GM19025 (cell line): ENCODE results near the gene SPRED3.

Experiments
- ATAC-seq: cut with Tn5 transposase; IDR thresholded peaks from one replicate; pipeline ENCODE4 v1.9.1; 2021; ENCODE audit warnings: mild to moderate bottlenecking, low read depth, moderate library complexity; ENCODE audit not compliant: unreplicated experiment

The SPRED3 gene

DNA sequence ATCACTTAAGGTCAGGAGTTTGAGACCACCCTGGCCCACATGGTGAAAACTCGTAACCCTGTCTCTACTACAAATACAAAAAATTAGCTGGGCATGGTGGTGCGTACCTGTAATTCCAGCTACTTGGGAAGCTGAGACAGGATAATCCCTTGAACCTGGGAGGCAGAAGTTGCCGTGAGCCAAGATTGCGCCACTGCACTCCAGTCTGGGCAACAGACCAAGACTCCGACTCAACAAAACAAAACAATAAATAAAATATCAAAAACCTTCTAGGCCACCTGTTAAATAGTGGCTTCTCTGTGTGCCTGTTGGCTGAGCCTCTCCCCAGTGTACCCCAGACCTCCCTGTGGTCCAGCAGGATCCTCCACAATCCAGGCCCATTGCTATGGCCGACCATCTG, 17.4 kb upstream of the SPRED3 start:
- ATAC-seq: no peak

DNA sequence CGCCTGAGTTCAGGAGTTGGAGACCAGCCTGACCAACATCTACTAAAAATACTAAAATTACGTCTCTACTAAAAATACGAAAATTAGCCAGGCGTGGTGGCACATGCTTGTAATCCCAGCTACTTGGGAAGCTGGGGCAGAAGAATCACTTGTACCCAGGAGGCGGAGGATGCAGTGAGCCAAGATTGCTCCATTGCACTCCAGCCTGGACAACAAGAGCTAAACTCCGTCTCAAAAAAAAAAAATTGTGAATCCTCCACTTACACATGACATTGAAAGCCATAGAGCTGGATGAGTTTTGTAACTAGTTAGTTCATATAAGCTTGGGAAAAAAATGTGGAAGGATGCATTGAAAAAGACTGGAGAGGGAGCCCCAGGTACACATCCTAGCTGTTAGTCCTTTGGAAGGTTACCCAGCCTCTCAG, 14.6 kb upstream of the SPRED3 start:
- ATAC-seq: no peak

DNA sequence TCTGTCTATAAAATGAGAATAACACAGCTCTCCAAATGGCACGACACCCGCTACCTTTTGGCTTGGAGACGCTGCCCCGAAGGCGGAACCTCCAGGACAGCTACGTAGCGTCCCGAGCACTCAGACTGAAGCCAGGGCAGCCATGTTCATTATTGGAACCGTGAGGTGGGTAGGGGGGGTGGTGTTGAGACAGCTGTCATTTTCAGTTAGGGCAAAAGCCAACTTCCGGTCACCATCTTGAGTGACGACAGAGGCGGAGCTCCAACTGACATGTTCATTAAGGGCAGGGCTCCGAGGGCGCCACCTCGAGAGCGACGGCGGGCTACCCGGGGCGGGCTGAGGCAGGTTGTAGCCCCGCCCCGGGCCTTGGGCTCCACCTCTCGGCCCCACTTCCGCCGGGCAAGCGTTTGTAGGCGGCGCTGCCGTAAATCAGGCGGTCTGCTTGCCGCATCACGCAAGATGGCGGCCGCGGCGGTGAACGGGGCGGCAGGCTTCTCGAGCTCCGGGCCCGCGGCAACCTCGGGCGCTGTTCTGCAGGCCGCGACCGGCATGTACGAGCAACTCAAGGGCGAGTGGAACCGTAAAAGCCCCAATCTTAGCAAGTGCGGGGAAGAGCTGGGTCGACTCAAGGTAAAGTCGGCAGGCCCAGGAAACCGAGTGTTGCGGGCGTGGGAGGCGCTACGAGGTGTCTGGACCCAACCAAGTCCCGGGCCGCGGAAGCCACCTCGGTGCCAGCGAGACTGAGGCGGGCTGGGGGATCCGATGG, 14.0 kb upstream of the SPRED3 start, which contains the start of gene PSMD8:
PSMD8 (plus strand) TSS at position 240 of the 766 bp plus-strand sequence; CDS start at position 271, 31 bp downstream.
- peak; percentile 93 for ATAC-seq

DNA sequence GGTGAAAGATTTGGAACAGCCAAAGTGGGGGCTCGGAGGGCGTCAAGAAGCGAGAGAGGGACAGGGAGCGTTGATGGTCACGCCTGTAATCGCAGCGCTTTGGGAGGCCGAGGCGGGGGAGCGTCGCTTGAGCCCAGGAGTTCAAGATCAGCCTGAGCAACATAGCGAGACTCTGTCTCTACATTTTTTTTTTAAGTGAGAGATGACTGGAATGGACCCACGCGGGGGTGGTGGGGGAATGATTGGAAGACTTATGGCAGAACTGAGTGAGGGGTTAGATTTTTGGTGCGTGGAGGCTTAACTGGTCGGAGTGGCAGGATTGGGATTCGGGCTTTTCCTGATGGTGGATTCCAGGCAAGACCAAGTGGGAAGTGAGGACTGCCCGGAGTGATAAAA, 13.4 kb upstream of the SPRED3 start:
- no peak for ATAC-seq

DNA sequence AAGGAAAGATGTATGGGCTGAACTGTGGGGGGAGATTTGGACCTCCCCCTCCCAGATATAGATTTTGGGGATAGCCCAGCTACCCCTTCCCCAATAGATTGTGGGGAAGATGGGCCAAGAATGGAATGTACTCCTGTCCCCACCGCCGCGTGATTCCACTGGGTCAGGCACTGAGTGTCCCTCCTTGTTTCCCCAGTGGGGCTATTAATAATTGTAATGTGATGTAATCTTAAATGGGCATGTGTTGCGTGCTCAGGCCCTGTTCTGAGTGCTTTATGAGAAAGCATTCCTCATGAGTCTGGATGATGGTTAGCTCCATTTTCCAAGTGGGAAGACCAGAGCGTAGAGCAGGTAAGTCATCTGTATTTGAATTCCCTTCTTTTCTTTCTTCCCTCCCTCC, 12.7 kb upstream of the SPRED3 start:
- ATAC-seq: no peak

DNA sequence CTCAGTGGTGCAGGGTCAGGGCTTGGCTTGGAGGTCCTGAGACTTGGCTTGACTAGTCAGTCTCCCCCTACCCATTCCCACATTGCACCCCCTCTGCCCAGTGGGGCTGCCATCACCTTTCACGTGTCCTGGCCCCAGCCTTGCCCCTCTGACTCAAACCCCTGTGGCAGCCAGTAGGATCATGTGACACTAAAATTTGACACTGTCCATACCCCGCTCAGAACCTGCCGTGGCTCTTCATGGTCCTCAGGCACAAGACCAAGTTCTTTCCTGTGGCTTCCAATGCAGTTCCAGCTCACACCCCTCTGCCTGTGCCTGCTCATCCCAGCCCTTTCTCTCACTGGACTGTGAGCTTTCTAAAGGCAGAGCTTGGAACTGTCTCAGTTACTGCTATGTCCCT, 11.9 kb upstream of the SPRED3 start:
- no peak for ATAC-seq

DNA sequence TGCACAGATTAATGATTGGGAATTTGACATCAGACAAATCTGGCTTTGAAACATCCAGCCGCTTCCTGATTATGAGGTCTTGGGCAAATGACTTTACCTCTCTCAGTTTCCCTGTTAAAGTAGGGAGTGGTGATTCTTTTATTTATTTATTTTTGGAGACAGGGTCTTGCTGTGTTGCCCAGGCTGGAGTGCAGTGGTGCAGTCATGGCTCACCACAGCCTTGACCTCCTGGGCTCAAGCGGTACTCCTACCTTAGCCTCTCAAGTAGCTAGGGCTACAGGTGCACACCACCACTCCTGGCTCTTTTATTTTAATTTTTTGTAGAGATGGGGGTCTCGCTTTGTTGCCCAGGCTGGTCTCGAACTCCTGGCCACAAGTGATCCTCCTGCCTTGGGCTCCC, 11.4 kb upstream of the SPRED3 start:
- no peak for ATAC-seq

DNA sequence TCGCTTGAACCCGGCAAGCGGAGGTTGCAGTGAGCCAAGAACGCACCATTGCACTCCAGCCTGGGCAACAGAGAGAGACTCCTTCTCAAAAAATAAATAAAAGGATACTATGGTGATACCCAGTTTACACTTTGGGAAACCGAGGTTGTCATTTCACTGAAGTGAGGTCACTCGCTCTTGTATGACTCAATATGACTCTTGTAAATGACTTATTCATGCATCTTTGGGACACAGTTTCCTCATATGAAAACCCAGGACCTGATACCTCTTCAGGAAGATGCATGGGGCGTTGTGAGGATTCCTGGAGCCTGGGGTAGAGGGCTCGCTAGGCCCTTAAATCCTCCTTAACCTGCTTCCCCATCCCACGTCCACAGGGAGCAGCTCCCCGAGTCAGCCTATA, 9.6 kb upstream of the SPRED3 start:
- no peak for ATAC-seq

DNA sequence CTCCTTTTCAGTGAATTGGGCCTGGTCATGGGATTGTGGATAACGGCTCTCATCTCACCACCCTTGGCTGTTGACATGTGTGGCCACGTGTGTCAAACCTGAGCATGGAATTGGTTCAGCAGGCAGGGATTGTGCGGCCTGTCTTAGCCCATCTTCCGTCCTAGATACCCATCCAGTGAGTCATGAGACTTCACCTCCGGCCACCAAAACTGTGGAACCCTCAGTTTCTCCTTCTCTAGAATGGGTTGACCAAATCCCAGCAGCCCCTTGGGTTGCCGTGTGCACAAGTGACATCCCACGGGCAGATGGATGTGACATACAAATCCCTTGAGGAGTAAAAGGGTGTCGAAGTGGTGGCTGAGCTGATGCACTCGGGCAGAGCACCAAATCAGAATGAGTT, 7.4 kb upstream of the SPRED3 start:
- ATAC-seq: no peak

DNA sequence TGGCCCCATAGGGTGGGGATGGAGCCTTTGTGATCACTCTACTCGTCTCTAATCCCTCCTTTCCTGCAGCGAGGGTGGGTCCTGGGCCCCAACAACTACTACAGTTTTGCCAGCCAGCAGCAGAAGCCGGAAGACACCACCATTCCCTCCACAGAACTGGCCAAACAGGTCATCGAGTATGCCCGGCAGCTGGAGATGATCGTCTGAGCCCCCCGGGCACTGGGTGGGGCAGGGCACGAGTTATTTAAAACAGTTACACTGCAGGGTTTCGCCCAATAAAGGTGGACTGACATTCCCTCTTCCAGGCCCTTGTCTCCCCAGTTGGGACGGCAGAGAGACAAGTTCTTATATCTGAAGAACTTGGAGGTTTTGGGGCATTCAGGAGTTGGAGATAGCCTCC, 5.3 kb upstream of the SPRED3 start:
- ATAC-seq: no peak

DNA sequence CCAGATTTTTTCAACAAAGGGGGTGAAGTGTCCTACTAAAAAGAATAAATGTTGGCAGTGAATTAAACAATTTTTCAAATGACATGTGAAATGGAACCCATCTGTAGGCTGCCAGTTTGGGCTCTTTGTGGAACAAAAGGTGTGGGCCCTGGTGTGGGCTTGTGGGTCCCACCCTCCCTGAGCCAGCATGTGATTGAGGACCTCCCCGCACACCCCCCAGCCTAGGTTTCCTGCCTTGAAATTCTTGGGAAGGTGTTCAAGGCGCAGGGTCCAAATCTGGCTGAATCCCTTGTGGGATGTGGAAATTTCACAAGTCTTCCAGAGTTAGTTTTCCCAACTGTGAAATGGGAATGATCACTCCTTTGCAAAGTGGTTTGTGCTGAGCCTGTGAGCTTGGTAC, 4.8 kb upstream of the SPRED3 start:
- no peak for ATAC-seq

DNA sequence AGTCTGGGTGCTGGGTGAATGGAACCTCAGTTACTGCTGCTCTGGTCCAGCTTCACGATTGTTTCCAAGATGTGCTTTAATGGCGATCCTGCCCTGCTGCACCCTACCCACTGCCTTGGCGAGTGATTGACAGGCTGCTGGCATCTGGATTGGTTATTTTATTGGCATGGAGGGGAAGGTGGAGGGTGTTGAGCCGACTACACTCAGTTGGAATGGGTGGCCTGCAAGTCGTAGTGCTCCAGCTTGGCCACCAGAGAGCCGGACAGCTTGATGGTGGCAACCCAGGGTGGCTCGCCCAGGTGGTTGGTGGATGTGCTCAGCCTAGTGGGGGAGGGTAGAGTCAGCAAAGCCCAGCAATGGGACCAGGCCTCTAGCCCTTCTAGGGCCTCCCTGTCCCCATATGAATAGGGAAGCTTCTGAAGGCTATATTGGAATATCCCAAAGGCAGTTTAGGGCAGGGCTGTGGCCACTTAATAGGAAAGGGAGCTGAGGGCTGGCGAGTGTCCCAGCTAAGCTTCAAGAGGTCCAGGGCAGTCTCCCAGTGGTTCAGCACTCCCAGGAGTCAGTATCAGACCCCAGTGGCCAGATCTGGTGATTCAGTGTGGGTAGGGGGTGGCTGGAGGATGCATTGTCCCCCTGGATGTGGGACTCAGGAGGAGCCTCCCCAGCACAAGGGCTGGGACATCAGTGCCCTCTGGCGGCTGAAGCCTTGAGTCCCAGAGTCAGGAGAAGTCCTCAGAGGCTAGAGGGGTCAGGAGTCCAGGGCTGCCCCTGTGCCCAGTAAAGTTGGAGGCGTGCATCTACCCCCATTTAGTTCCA, 4.1 kb upstream of the SPRED3 start:
- no peak for ATAC-seq

DNA sequence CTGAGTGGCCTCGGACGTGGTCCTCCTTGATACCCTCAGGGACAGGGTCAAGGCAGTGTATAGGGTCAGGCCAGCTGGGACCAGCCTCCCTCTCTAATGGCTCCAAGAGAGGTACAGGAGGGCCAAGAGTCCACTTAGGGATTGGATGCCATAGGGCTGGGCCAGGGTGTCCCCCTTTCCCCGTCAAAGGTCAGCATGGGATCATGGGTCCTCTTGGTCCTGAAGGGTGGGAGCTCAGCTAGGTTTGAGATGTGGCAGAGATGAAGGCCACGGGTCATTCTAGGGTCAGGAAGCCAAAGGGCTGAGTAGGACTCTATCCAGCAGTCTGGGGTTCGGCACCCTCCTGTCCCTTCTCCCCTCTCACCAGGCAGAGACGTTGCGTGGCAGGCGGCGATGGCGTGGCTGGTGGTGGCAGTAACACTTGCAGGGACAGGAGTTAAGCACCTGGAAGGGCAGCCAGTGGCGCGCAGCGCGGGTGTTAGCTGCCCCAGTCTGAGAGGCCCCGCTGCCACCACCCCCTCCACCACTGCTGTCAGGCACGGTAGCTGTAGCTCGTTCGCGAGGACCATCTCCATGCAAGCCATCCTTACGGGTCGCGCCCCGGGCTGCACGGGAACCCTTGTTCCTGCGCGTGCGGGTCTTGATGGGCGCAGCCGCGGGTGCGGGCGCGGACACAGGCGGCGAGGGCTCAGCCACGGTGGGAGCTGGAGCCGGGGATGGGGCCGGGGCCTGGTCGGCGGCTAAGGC, 3.3 kb upstream of the SPRED3 start:
- ATAC-seq: no peak

DNA sequence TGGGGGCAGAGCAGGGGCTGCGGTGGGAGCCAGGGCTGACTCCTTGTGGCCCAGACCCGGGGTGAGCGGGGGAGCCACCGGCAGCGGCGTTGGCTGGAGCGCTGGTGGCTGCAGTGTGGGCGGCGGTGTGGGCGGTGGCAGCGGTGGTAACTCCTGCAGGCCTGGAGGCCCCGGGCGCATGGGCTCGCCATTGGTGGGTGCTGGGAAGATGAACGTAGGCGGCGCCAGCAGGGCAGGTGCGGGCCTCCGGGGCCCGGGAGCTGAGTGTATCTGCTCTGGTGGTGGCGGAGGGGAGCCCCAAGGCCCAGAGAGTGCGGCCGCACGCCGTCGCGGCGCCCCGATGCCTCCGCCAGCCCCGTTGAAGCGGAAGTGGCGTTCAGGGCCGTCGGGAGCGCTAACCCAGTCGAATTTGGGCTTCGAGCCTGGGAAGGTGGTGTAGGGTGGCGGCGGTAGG, 2.7 kb upstream of the SPRED3 start:
- no peak for ATAC-seq

DNA sequence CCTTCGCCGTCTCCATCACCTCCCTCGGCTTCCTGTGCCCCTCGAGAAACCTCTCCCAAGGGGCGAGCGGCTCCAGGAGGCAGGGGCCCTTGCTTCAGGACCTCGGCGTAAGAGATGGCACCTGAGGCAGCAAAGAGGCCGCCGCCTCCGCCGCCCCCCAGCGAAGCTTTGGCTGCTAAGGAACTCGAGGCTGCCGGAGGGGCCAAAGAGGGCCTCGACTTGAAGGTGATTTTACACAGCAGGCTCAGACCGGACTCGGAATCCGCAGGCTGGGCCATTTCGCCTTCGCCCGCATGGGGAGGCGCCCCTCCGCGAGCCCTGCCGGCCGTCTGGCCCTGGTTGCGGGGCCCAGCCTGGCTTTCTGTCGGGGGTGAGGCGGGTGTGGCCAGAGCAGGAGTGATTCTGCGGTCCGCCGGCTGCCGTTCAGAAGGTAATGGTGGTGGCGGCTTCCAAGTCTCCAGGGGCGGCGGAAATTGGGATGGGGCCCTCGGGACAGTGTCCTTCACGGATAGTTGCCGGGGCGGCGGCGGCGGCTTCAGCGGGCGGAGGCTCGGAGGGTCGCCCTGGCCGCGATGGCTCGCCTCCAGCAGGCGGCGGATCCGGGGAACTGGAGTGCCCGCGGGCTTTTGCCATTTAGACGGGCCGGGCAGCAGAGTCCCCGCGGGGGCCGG, 2.1 kb upstream of the SPRED3 start:
- no peak for ATAC-seq

DNA sequence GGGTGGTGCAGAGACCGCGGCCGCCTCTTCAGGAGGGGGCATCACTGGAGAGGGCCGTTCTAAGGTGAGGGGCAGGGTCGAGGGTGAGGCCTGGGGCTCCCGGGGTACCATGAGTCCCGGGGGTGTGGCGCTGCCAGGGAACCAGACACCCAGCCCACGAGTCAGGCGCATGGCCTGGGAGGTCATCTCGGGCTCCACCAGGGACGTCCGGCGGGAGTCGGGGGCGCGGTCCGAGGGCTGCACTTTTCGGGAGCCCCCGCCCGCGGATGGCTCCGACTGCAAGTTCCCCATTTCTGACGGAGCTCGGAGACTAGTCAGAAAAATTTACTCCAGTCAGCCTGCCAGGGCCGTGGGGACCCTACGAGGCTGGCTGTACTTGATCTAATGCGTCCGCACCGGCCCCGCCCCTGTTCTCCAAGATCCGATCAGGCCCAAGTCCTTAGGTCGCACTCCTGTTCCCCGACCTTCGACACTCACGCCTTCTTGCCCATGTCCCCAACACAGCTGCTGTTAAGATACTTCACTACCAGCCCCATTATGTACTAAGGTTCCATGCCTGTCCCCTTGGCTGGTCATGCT, 1.4 kb upstream of the SPRED3 start:
- ATAC-seq: no peak

DNA sequence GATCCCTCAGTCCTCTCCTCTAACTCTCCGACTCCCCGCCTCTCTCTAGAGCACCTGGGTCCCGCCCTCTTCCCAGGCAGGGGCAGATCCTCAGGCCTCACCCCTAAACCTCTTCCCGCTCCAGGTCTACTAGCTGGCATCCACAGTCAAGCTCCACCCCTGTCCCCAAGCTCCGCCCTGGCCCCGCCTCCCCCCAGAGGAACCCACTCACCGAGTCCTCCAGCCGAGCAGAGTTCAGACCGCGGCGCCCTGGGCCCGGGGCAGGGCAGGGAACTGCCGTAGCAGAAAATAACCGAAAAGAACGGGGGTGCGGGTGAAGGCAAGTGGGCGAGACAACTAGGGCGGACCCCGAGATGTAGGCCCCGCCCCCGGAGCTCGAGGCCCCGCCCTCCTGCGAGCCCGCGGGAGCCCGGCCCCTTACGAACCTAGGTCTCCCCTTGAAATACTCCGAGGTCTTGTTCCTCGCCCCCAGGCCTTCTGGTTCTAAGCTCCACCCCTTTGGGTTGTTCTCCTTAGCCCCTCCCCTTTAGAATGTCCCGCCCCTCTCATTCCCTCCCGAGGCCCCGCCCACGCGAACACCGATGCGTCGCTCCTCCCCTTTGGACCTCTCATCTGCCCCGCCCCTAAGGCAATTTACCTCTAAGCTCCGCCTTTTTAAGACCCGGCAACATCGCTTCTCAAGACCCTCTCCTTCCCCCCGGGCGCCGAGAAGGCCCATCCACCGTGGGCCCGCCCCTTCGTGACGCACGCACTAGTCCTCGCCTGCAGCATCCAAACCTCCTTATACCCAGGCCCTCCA, 748 bp upstream of the SPRED3 start, which contains the start of gene GGN:
GGN (minus strand) TSS at position 485 of the 799 bp plus-strand sequence. CDS start 773 bp downstream, outside the sequence.
- no peak for ATAC-seq

DNA sequence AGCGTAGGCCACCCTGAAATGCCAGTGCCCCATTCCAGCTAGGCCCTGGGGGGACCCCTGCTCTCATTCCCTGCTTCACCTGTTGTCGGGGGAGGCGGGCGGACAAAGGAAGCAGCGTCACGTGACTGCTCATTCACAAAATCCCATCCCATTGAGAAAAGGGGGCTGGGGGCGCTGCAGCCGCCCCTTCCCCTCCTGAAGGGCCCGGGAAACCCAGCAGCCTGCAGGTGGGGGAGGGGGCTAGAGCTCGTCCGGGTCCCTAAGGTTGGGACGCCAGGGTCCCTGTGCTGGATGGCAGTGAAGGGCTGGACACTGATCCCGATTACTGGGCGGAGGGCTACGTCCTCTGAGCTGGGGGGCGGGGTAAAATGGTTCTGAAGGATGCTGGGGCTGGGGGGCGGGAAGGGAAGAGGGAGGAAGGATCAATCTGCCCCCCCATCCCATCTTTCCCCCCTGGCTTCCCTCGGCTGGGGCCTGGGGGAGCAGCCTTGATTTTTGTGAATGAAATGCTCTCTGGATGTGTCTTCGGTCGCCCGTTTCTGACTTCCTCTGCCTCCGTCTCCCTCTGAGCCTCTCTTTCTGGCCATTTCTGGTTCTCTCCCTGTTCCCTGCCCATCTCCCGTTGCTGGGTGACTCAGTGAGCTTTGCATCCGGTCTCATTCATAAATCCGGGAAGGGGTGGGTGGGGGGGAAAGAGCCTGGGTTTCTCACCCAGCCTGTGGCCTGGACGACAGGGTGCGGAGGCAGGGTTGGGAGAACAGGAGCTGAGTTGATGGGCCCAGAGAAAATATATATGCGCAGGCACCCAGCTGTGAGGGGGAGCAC, 816 bp downstream of the SPRED3 start:
- no peak for ATAC-seq
